Thyroid gland (tissue), 4 donors: ENCODE results near the gene TGFBR1. TPM values are rescaled to one million over a fixed set of nuclear protein-coding genes. Genes with fewer than 3 reads are reported as not detected.
"Not testable (repeated sequence)": the region's sequence is repeated elsewhere in the genome, so short reads cannot be mapped to it uniquely, and the experiment has no call there.

Experiments used
- DNase-seq, 2 donors: peaks; one replicate each; pipeline ENCODE4 v3.0.0-alpha.2; 2019
- H3K27ac ChIP-seq, 3 donors: fragments of 200-600 bp; sonication (generic); 1 replicate in 2 of 3; 2 replicates in 1 of 3; pipeline ENCODE4 v1.5.1; 2016 to 2019; ENCODE audit warnings: mild to moderate bottlenecking in 1 of 3, moderate library complexity in 1 of 3
- H3K27me3 ChIP-seq: fragments of 200-600 bp; sonication (generic); one replicate; pipeline ENCODE4 v1.5.1; 2019
- H3K36me3 ChIP-seq, 2 donors: fragments of 200-600 bp; sonication (generic); one replicate each; pipeline ENCODE4 v1.5.1; 2016 to 2019
- H3K4me1 ChIP-seq, 2 donors: fragments of 200-600 bp; sonication (generic); one replicate each; pipeline ENCODE4 v1.5.1; 2017 to 2019
- H3K4me3 ChIP-seq, 3 donors: fragments of 200-600 bp; sonication (generic); replicated peaks in 1 of 3; 1 replicate in 2 of 3; 2 replicates in 1 of 3; pipeline ENCODE4 v1.5.1; 2016; ENCODE audit warnings: mild to moderate bottlenecking in 1 of 3
- H3K9me3 ChIP-seq: fragments of 200-600 bp; sonication (generic); one replicate; pipeline ENCODE4 v1.5.1; 2017
- CTCF ChIP-seq, 6 experiments: fragments of 200-600 bp in 3 of 6; fragments of 450-650 bp in 3 of 6; sonication (generic) in 3 of 6; IDR thresholded peaks; one replicate each; pipeline ENCODE4 v1.5.1; 2016 to 2019; ENCODE audit warnings: antibody characterized with exemption in 6 of 6, mild to moderate bottlenecking in 2 of 6, inconsistent platforms in 1 of 6, moderate library complexity in 1 of 6
- POLR2A ChIP-seq, 2 donors: fragments of 450-650 bp; IDR thresholded peaks; one replicate each; pipeline ENCODE4 v1.6.1; 2017; ENCODE audit warnings: antibody characterized with exemption in 2 of 2, mild to moderate bottlenecking in 2 of 2, moderate library complexity in 1 of 2
- WGBS, 2 donors: methylation state at CpG; one replicate each; pipeline ENCODE4 v1.1.5; 2017; 5-methylcytosine and 5-hydroxymethylcytosine counted together
- intact Hi-C: fragments of 100-400 bp; cut with DNase I; formaldehyde crosslinking; loops from one replicate; pipeline ENCODE4 v1.15.1; 2023
- total RNA-seq, 4 donors: library from RNA; depleted of rRNA; stranded (reverse); fragments of >200 nt; gene quantifications; one replicate each; pipeline ENCODE4 v1.2.3, GENCODE V29; 2016

The TGFBR1 gene
- total RNA-seq, 4 donors from 2014 or later: 18.6 to 36.7 (median 28.5) TPM

DNA sequence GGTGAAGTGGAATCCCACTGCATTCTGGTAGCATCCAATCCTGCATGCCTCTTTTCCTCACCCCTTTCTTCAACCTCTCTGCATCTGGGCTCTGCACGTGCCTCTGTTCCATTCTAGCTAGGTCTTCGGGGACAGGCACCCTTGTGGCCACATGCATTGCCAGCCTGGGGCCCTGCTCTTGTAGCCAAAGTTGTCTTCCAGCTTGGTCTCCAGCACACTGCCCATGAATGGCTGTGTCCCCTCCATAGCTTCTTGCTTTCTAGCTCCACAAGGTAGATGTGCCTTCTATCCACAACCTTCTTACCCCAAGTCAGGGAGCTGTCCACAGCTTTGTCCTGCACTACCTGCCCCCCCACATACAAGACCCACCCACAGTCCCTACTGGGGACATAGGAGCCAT is 84.3 kb downstream of the TGFBR1 start:
- Histone ChIP-seq H3K36me3 (no peaks in the 10 kb centered on the region), H3K4me1 (peaks cover 0 to 3% of the 10 kb centered on the region in 2 donors), H3K9me3 (no peaks in the 10 kb centered on the region), H3K4me3 (no peak overlapping the region), H3K27ac (no peak overlapping the region), H3K27me3 (no peaks in the 10 kb centered on the region)
- WGBS, 2 donors: 80 to 88% methylated on average over 2 of the region's 2 CpGs
- intact Hi-C loops: no loop called here
- DNase-seq: no peak
- TF ChIP-seq CTCF (IDR thresholded peaks at IDR 0.05): no peak
- TF ChIP-seq POLR2A (IDR thresholded peaks at IDR 0.05): no peak

- DNase-seq: no peak
- Histone ChIP-seq H3K36me3 (no peaks in the 10 kb centered on the region), H3K27ac (no peak overlapping the region), H3K9me3 (no peaks in the 10 kb centered on the region), H3K4me3 (no peak overlapping the region), H3K4me1 (peaks cover 0 to under 1% of the 10 kb centered on the region in 2 donors), H3K27me3 (no peaks in the 10 kb centered on the region)
- WGBS, 2 donors: 82 to 87% methylated on average over 8 of the region's 8 CpGs
- intact Hi-C loops: no loop called here
- TF ChIP-seq POLR2A (IDR thresholded peaks at IDR 0.05) (no peak), CTCF (IDR thresholded peaks at IDR 0.05) (no peak)
Observed at GRCh38 chr9:99189887-99190596, 85.1 kb downstream of the TGFBR1 start.

GRCh38 chr9:99190597-99191283 is 85.8 kb downstream of the TGFBR1 start:
- TF ChIP-seq POLR2A (IDR thresholded peaks at IDR 0.05) (no peak), CTCF (IDR thresholded peaks at IDR 0.05) (no peak)
- Histone ChIP-seq H3K36me3 (no peaks in the 10 kb centered on the region), H3K27me3 (no peaks in the 10 kb centered on the region), H3K9me3 (no peaks in the 10 kb centered on the region), H3K27ac (no peak overlapping the region), H3K4me1 (no peaks in the 10 kb centered on the region), H3K4me3 (no peak overlapping the region)
- intact Hi-C loops: no loop called here
- WGBS, 2 donors: 95 to 96% methylated on average over 3 of the region's 3 CpGs
- DNase-seq: no peak

DNA sequence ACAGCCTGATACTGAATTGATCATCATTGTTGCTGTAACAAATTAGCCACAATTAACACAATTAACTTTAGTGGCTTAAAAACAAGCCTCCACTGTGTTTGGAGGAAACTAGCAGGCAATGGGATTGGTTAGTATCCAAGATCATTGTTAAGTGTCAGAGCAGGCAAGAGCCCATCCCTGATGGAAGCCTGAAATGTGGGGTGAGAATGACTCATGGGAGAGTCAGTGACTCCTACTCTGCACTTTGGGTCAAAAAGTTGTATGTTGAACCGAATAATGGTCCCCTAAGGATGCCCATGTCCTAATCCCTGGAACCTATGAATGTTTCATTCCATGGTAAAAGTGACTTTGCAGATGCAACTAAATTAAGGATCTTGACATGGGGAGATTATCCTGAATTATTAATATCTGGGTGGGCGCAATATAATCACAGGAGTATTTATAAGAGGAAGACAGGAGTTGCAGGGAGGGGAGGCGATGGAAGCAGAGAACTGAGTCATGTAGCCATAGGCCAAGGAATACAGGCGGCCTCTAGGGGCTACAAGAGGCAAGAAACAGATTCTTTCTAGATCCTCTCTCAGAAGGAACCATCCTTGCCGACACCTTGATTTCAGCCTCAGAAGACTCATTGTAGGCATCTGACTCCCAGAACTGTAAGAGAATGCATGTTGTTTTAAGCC is 88.0 kb downstream of the TGFBR1 start:
- H3K27me3 ChIP-seq: no peaks in the 10 kb centered on the region
- H3K4me3 ChIP-seq: no peak overlapping the region
- H3K36me3 ChIP-seq: no peaks in the 10 kb centered on the region
- no peak for DNase-seq
- H3K27ac ChIP-seq: no peak overlapping the region
- H3K4me1 ChIP-seq: peaks cover 8 to 15% of the 10 kb centered on the region in 2 donors
- 82% methylated on average over 5 of the region's 5 CpGs for WGBS, 2 donors
- H3K9me3 ChIP-seq: no peaks in the 10 kb centered on the region
- intact Hi-C loops: no loop called here
- TF ChIP-seq CTCF (IDR thresholded peaks at IDR 0.05) (no peak), POLR2A (IDR thresholded peaks at IDR 0.05) (no peak)

GRCh38 chr9:99193466-99193821 is 88.5 kb downstream of the TGFBR1 start:
- DNase-seq: no peak
- WGBS, 2 donors: 84 to 89% methylated on average over 2 of the region's 2 CpGs
- no peak overlapping the region for H3K4me3 ChIP-seq
- peaks cover 8 to 17% of the 10 kb centered on the region in 2 donors for H3K4me1 ChIP-seq
- intact Hi-C loops: no loop called here
- H3K27me3 ChIP-seq: no peaks in the 10 kb centered on the region
- H3K27ac ChIP-seq: no peak overlapping the region
- no peak for TF ChIP-seq POLR2A (IDR thresholded peaks at IDR 0.05)
- no peak for TF ChIP-seq CTCF (IDR thresholded peaks at IDR 0.05)
- H3K9me3 ChIP-seq: no peaks in the 10 kb centered on the region
- H3K36me3 ChIP-seq: no peaks in the 10 kb centered on the region

GRCh38 chr9:99196484-99196883 is 91.6 kb downstream of the TGFBR1 start:
- DNase-seq, intact Hi-C loops, H3K27me3 ChIP-seq, H3K9me3 ChIP-seq, H3K27ac ChIP-seq, H3K4me3 ChIP-seq, H3K36me3 ChIP-seq: not testable (repeated sequence)
- 75 to 76% methylated on average over 5 of the region's 5 CpGs for WGBS, 2 donors
- H3K4me1 ChIP-seq: peaks cover 8 to 17% of the 10 kb centered on the region in 2 donors
